ENCODE data around the gene TGFBR2.

GRCh38 chr3:30681649-30682211, 75.3 kb downstream of the TGFBR2 start:
- TF ChIP-seq CTCF (IDR thresholded peaks at IDR 0.05; ENCODE audit: insufficient read depth, low read length) = no peak
- TF ChIP-seq GABPA (IDR thresholded peaks at IDR 0.05; ENCODE audit: low read depth) = no peak

Measured in HL-60 (cell line).